Jurkat, Clone E6-1 (cell line): Measurements from ENCODE around the gene NCK1. TPM values are rescaled to one million over a fixed set of nuclear protein-coding genes. Genes with fewer than 3 reads are reported as not detected.

Experiments used
- DNase-seq: peaks from one replicate; pipeline ENCODE4 v3.0.0-alpha.2; 2011; ENCODE audit warnings: low read depth, low spot score
- H3K4me3 ChIP-seq: 2 replicates; pipeline ENCODE4 v1.5.1; 2011; ENCODE audit warnings: mild to moderate bottlenecking, low read length, control low read depth, moderate library complexity
- polyA plus RNA-seq: library from polyadenylated mRNA; unstranded; fragments of >200 nt; gene quantifications from one replicate; pipeline ENCODE4 v1.2.1, GENCODE V29; 2012; ENCODE audit warnings: missing spikeins; ENCODE audit not compliant: insufficient read length, insufficient read depth

Gene NCK1
- polyA plus RNA-seq = 66.4 TPM

DNA sequence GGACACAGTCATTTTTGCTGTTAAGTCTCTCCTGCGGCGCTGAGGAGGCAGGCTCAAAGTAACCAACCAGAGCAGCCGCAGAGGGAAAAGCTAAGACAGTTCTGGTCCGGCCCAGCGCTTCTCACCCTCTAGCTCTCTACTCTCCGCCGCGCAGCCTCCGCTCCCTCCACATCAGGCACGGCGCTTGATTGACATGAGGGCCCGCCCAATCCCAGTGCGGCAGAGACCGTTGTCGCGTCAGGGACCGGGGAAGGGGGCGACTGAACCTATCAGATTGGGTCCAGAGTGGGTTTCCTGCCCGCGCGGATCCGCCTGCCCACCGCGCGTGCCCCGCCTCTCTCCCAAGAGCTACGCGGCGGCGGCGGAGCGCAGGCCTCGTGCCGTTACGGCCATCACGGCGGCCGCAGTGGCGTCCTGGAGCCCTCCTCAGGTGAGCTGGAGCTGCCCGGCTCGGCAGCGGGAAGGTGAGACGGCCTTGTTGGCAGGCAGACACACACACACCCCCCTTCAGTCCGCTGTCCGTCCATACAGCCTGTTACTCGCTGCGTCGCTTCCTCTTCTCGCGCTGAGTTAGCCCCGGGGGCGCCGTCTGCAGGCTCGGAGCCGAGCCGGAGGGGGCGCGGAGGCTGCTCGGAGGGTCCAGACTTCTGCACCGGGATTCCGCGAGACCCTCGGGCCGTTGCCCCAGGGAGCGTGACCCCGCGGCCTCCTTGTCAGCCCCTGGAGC lies at the start of gene NCK1:
Gene NCK1, plus strand, starts transcription at position 319 of the 727 bp plus-strand sequence. CDS start 65,794 bp downstream, outside the sequence.
- peak; percentile 97 for DNase-seq
- peak within 1 kb of the TSS; percentile 91 for H3K4me3 ChIP-seq

DNA sequence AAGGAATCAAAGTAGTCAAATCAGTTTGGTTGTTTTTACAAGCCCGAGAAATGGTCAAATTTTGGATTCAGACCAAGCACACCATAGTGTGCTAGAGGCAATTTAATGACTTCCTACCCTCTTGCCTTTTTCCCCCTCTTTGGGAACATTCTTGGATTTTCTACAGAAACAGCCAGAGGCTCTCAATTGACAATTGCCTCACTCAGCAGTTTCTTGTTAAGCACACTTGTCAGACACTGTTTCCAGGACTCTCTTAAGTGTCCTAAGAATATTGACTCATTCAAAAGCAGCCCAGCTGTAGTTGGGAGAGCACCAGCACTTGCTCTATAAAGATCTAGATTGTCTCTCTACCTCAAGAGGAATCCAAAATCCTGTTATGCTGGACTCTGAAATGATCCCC lies 44.6 kb upstream of the NCK1 start:
- no peak for DNase-seq
- H3K4me3 ChIP-seq = no peak overlapping the region

- DNase-seq = peak; percentile 42
Measured at GRCh38 chr3:136818191-136818768, 43.7 kb upstream of the NCK1 start.

GRCh38 chr3:136818769-136819391 lies 43.1 kb upstream of the NCK1 start, which contains the start of gene SLC35G2:
SLC35G2 (plus strand) TSS chr3:136819126; CDS start chr3:136854461, 35,335 bp downstream.
- H3K4me3 ChIP-seq = peak within 1 kb of the TSS; percentile 76
- DNase-seq = peak; percentile 76

More at GRCh38 chr3:136818191-136818768, 43.7 kb upstream of the NCK1 start:
- H3K4me3 ChIP-seq = peak overlapping the region; percentile 76

GRCh38 chr3:136819392-136819730 lies 42.6 kb upstream of the NCK1 start:
- peak overlapping the region; percentile 76 for H3K4me3 ChIP-seq
- no peak for DNase-seq

DNA sequence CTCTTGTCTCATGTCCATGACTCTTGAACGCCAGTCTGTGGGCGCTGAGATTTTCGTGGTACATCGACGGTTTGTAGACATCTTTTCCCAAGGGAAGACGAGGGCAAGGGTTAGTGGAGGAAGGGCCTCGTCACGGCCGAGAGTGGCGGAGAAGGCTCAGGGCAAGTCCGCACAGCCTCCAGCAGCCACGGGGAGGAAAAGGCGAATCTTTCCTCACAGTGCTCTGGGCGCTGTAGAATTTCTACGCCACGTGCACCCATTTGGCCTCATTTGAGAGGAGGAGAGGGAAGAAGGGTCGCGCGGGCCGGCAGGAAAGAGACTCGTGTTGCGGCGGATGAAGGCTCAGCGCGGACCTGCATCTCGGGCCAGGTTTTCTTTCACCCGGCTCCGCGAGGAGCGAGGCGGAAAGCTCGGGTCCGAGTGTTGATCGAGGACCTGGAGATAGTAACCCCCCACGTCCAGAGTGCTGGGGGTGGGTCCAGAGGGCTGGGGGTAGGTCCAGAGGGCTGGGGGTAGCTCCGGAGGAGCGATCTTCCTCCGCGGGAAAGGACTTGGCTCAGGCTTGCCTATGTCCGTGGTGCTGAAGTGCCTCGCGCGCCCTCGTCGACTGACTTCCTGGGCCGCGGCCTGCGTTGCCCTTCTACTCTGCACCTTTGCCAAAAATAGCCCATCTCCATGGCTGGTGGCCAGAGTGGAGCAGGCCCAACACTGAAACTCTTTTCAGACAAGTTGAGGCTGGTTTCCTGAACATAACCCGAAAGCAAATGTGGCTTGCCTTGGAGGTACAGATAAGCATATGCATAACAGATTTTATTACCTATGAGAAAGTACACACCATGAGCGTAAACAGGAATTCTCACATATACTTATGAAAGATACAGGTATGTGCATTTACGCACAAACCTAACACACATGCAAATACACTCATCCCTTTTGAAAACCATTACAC lies 42.0 kb upstream of the NCK1 start:
- peak overlapping the region; percentile 76 for H3K4me3 ChIP-seq
- no peak for DNase-seq

- H3K4me3 ChIP-seq = no peak overlapping the region
- DNase-seq = no peak
Measured at GRCh38 chr3:136831461-136831860, 30.5 kb upstream of the NCK1 start.

DNA sequence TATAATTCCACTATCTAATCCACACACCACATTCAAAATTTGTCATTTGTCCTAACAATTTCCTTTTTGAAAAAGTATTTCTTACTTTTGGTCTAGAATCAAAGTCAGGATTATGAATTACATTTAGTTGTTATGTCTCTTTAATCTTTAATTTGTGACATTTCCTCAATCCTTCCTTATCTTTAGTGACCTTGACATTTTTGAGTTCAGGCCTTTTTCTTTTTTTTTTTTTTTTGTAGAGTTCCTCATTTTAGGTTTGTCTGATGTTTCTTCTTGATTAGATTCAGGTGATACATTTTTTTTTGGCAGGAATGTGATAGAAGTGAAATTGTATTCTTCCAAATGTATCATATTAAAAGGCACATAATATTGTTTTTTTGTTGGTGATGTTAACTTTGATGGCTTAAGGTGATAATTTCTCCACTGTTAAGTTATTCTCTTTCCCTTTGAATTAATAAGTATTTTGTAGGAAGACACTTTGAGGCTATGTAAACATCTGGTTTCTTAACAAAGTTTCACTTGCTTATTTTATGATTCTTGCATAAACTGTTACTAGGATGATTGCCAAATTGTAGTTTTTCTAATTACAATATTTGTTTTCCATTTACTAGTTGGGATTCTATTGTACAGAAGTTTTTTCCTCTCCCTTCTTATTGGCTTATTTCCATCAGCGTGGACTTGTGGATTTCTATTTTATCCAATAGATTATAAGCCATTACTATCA lies 26.8 kb upstream of the NCK1 start:
- DNase-seq = no peak
- no peak overlapping the region for H3K4me3 ChIP-seq

DNA sequence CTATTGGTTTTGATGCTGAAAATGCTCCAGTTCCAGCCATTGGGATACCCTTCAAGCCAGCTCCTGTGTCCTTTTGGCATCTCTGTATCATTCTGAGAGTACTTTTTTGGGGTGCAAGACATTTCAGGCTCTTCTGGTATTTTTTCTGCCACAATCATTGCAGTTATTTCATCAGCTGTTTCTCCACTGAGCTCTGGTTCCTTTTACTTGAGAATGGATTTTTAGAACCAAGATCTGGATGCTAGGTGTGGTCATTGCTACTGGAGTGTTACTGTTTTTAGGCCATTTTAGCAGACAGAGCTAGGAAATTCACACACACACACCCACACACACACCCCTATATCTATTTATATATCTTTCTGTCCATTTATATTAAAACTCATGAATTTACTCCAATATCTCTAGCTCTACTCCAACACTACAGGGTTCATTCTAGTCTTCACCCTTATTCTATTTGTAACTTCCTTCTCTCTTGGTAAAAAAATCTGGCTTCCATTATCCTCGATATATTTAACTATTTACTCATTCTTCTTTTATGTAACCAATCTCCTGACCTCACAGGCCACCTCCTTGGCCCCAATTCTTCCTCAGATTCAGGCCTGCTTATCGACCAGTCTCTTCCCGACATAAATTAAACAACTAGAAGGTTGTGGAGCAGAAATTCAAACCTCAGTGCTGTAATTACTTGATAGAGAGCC lies 26.0 kb upstream of the NCK1 start:
- no peak overlapping the region for H3K4me3 ChIP-seq
- DNase-seq = no peak

DNA sequence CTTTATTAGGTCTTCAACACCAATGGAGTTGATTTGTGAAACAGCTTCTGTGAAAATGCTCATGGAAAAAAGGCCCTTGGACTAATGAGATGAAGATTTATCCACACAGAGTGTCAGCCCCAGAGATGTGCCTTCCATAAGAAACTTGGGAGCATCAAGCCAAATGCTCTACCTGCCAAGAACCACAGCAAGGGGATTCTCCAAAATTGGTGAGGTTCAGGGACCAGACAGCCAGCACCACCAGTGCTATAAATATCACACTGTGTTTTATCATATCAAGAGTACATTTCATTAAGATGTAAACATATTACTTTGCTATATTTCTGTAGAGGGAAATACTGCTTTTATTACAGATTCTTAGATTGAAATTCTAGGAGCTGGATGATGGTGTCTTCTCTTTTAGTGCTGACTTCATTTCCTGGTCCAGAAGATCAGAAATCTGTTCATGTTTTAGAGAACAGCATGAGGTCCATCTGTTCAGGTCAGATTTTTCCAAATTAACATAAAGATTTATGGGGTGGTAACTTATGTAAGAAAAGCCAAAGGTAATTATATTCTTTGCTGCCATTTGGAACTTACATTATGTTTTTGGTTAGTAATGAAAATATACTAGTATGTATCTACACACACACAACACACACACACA lies 25.4 kb upstream of the NCK1 start:
- H3K4me3 ChIP-seq = no peak overlapping the region
- no peak for DNase-seq

DNA sequence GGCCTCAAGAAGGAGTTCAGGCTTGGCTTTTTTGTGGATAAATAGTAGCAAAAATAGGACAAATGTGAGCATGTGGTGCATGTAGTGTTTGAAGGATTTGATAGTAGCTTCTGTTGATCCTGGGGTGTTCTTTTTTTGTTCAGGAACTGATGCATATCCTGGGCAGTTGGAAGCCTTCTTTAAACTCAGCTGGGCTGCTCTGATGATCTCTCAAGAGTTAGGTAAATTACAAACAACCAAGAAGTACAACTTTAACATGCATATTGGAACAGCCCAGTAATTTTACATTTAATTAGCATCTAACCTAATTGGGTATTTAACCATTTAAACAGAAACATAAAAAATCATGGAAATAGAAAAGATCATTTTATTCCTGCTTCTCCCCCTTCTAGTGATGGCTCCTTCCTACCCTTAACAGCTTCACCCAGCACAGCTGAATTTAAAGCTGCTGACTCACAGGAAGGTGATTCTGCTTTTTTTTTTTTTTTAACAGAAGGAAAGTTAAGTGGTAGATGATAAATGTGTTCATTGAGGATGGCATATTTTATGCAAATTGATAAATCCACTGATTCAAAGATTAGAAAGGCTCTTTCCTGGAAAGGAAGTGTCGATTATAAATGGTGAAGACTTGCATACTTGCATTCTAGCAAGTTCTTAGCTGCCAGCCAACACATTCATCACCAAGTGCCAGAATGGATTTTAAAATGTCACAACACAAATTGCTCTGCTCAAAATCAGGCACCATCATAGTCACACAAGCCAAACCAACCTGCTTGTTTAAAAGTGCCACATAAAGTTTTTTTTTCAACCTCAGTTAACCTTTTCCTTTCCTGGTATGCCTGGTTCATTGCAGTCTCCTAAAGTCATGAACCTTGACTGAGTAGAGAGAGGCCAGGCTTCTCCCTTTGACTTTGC lies 23.1 kb upstream of the NCK1 start:
- no peak overlapping the region for H3K4me3 ChIP-seq
- DNase-seq = peak; percentile 55

DNA sequence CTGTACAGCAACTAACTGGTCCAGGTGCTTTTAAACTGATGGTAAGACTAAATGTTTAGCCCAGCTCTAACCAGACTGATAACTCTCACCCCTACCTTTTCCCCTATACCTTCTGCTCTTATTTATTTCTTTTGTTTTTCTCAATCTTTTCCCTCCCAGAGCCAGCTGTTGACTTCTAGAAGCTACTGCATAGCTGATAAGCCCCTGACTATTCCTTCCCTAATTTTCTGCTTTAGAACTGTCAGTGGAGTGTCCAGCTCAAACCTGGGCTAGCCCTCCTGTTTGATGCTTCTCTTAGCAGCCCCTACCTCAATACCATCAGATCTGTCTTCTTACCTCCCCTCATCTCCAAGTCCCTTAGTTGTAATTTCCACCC lies 22.5 kb upstream of the NCK1 start:
- no peak for DNase-seq
- H3K4me3 ChIP-seq = no peak overlapping the region

DNA sequence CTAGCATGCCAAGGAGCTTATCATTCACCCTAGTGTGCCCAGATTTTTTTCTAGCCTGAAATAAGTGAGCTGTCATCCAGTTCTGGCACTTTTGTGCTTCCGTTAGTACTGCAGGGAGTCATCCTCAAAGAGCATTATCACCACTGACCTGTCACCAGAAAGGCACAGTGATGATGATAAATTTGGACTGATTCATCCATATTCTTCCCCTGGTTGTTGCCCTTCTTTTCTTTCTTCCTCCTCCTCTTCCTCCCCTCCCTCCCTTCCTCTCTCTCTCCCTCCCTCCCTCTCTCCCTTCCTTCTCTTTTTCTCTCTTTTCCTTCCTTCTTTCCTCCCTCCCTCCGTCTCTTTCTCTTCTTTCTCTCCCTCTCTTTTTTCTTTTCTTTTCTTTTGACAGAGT lies 21.8 kb upstream of the NCK1 start:
- no peak overlapping the region for H3K4me3 ChIP-seq
- DNase-seq = no peak

DNA sequence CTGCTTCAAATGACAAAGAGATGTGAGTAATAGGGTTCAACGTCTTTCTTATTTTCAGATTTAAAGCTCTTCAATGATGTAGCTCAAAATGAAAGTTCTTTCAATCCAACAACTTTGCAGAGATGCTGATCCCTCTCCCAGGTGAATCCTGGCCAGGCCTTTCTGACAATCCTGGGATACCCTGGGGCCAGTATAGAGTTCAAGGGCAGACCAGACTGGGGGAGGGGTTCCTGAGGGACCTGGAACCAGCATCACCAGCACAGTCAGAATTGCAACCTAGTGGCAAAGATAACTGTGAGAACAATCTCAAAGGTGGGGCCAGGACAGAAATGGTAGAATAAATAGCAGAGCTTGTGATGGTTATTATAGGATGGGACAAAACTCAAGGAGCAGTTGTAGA lies 19.7 kb upstream of the NCK1 start:
- DNase-seq = no peak

DNA sequence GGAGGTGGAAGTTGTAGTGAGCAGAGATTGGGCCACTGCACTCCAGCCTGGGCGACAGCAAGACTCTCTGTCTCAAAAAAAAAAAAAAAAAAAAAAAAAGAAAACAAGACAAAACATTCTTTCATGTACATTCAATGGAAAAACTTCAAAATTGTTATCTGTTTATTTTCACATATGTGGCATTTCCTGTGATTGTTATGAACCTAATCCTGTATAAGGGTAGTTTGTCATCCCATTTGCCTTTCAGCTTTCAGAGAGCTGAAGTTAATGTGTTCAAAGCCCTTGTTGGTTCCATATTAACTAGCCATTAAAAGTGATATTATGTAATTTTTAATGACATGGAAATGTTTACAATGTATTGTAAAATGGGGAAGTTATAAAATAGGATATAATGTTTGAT lies 17.3 kb upstream of the NCK1 start:
- no peak overlapping the region for H3K4me3 ChIP-seq
- DNase-seq = no peak

More for the DNA sequence above, 19.7 kb upstream of the NCK1 start:
- H3K4me3 ChIP-seq = no peak overlapping the region

- DNase-seq = no peak
- H3K4me3 ChIP-seq = no peak overlapping the region
Measured at GRCh38 chr3:136852180-136852579, 9.8 kb upstream of the NCK1 start.

DNA sequence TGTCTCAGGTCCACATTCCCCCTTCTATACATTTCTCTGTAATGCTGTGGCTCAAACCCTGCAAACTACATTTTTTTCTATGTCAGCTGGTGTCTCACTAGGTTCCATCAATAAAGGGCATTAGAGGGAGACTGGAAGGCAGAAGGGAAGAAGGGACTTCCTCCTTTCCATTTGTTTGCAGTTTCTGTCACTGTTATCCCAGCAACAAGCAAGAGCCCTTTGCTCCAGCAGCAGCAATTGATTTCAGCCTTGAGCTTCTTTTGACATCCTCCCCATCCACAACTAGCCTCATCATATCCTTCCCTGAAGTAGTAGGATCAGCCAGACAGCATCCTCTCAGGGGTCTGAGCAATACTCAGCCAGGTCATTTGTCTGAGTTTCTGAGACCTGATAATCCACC lies 5.3 kb upstream of the NCK1 start:
- H3K4me3 ChIP-seq = no peak overlapping the region
- no peak for DNase-seq
